CD14-positive monocyte (primary cell): ENCODE data around the gene ARMC6. TPM values are rescaled to one million over a fixed set of nuclear protein-coding genes. Genes with fewer than 3 reads are reported as not detected.

Experiments used
- DNase-seq, 3 donors: peaks; one replicate each; pipeline ENCODE4 v3.0.0-alpha.2; 2011 to 2022
- H2AFZ ChIP-seq: 2 replicates; pipeline ENCODE4 v1.6.0; 2012; ENCODE audit warnings: mild to moderate bottlenecking, low read depth, low read length, inconsistent platforms; ENCODE audit not compliant: insufficient read depth, poor library complexity, severe bottlenecking
- H3K27ac ChIP-seq, 2 donors: 1 replicate in 1 of 2; 2 replicates in 1 of 2; pipeline ENCODE4 v1.5.1; 2012 to 2013; ENCODE audit warnings: low read length in 2 of 2, control low read depth in 1 of 2, inconsistent platforms in 1 of 2, low read depth in 1 of 2, mild to moderate bottlenecking in 1 of 2
- H3K27me3 ChIP-seq, 2 donors: one replicate each; pipeline versions ENCODE4 v1.6.0 to v1.6.1; 2011 to 2013; ENCODE audit warnings: low read length in 2 of 2; ENCODE audit not compliant: control insufficient read depth in 2 of 2, insufficient read depth in 2 of 2
- H3K36me3 ChIP-seq, 2 donors: replicated peaks in 1 of 2; 1 replicate in 1 of 2; 2 replicates in 1 of 2; pipeline versions ENCODE4 v1.5.1 to v1.6.1; 2012 to 2013; ENCODE audit warnings: low read length in 2 of 2, control low read depth in 1 of 2, inconsistent platforms in 1 of 2, mild to moderate bottlenecking in 1 of 2; ENCODE audit not compliant: insufficient read depth in 2 of 2, control insufficient read depth in 1 of 2
- H3K4me1 ChIP-seq, 2 donors: 1 replicate in 1 of 2; 2 replicates in 1 of 2; pipeline versions ENCODE4 v1.5.1 to v1.6.1; 2012 to 2013; ENCODE audit warnings: low read length in 2 of 2, control low read depth in 1 of 2, inconsistent platforms in 1 of 2, mild to moderate bottlenecking in 1 of 2, moderate library complexity in 1 of 2; ENCODE audit not compliant: insufficient read depth in 2 of 2, control insufficient read depth in 1 of 2
- H3K4me2 ChIP-seq: replicated peaks from 2 replicates; pipeline ENCODE3; 2012; ENCODE audit warnings: low read length, moderate library complexity, mild to moderate bottlenecking; ENCODE audit not compliant: poor library complexity, severe bottlenecking; ENCODE audit errors: extremely low read depth
- H3K4me3 ChIP-seq, 3 experiments: fragments of 200-600 bp in 1 of 3; sonication (generic) in 1 of 3; replicated peaks in 1 of 3; 1 replicate in 2 of 3; 2 replicates in 1 of 3; pipeline ENCODE4 v1.5.1; 2011 to 2013; ENCODE audit warnings: low read length in 3 of 3, mild to moderate bottlenecking in 3 of 3, control low read depth in 2 of 3, low read depth in 2 of 3, inconsistent platforms in 1 of 3, moderate library complexity in 1 of 3
- H3K79me2 ChIP-seq: 2 replicates; pipeline ENCODE4 v1.6.0; 2012; ENCODE audit warnings: mild to moderate bottlenecking, control low read depth, inconsistent platforms, low read length, moderate library complexity; ENCODE audit not compliant: insufficient read depth
- H3K9ac ChIP-seq: 2 replicates; pipeline ENCODE4 v1.6.0; 2017; ENCODE audit warnings: low read length, mild to moderate bottlenecking; ENCODE audit not compliant: insufficient read depth, poor library complexity, severe bottlenecking
- H3K9me3 ChIP-seq, 2 donors: replicated peaks in 1 of 2; 1 replicate in 1 of 2; 2 replicates in 1 of 2; pipeline versions ENCODE4 v1.5.1 to v1.6.1; 2012 to 2013; ENCODE audit warnings: low read length in 2 of 2, control low read depth in 1 of 2; ENCODE audit not compliant: control insufficient read depth in 1 of 2, insufficient read depth in 1 of 2
- H4K20me1 ChIP-seq: 2 replicates; pipeline ENCODE4 v1.6.0; 2012; ENCODE audit warnings: mild to moderate bottlenecking, low read length, control low read depth, moderate library complexity; ENCODE audit not compliant: insufficient read depth
- H3K27ac Mint-ChIP-seq, 7 donors: one replicate each; pipeline ENCODE4 v1.8.0; 2020; ENCODE audit warnings: mild to moderate bottlenecking in 7 of 7, mixed read lengths in 7 of 7, moderate library complexity in 6 of 7, inconsistent platforms in 2 of 7
- H3K27me3 Mint-ChIP-seq, 3 donors: one replicate each; pipeline ENCODE4 v1.8.0; 2021 to 2022; ENCODE audit warnings: low read depth in 3 of 3, mild to moderate bottlenecking in 3 of 3, mixed read lengths in 3 of 3, moderate library complexity in 3 of 3, inconsistent platforms in 1 of 3
- H3K36me3 Mint-ChIP-seq, 2 donors: one replicate each; pipeline ENCODE4 v1.8.0; 2020; ENCODE audit warnings: mixed read lengths in 2 of 2, inconsistent platforms in 1 of 2, mild to moderate bottlenecking in 1 of 2
- H3K4me1 Mint-ChIP-seq: one replicate; pipeline ENCODE4 v1.8.0; 2020; ENCODE audit warnings: mild to moderate bottlenecking, mixed read lengths
- H3K4me3 Mint-ChIP-seq, 2 donors: one replicate each; pipeline ENCODE4 v1.8.0; 2020; ENCODE audit warnings: mild to moderate bottlenecking in 2 of 2, mixed read lengths in 2 of 2, moderate library complexity in 1 of 2
- H3K9me3 Mint-ChIP-seq, 7 donors: one replicate each; pipeline ENCODE4 v1.8.0; 2020 to 2022; ENCODE audit warnings: mixed read lengths in 7 of 7, mild to moderate bottlenecking in 6 of 7, moderate library complexity in 6 of 7, inconsistent platforms in 2 of 7
- CTCF ChIP-seq: fragments of 200-600 bp; IDR thresholded peaks from one replicate; pipeline ENCODE4 v1.8.0; 2022; ENCODE audit warnings: antibody characterized with exemption, mild to moderate bottlenecking
- WGBS: methylation state at CpG from one replicate; pipeline ENCODE4 v1.1.5; 2013; ENCODE audit warnings: missing lambda C conversion rate; ENCODE audit not compliant: insufficient coverage; 5-methylcytosine and 5-hydroxymethylcytosine counted together
- intact Hi-C, 2 donors: fragments of 100-400 bp; cut with micrococcal nuclease; formaldehyde crosslinking; loops; one replicate each; pipeline versions ENCODE4 v1.15.0 to v1.15.1; 2023
- polyA plus RNA-seq, 3 donors: library from polyadenylated mRNA; depleted of rRNA in 1 of 3; unstranded in 2 of 3; stranded (reverse) in 1 of 3; fragments of 300-500 nt in 2 of 3; fragments of >200 nt in 1 of 3; fragmentation: Illumina TruSeq in 2 of 3; gene quantifications; 1 replicate in 2 of 3; 2 replicates in 1 of 3; pipeline ENCODE4 v1.2.3, GENCODE V29; 2012 to 2021

The ARMC6 gene
- polyA plus RNA-seq, 3 donors, result 22.3 to 29.6 (median 26.1) TPM

GRCh38 chr19:19059837-19060611 lies 26.6 kb downstream of the ARMC6 start:
- no peak overlapping the region for H2AFZ ChIP-seq
- Mint-ChIP-seq H3K4me1 (peaks cover 20% of the 10 kb centered on the region), H3K4me3 (peak overlapping the region in 1 of 2 donors; percentile 20), H3K27ac (peak overlapping the region in 1 of 7 donors; percentile 6), H3K9me3 (peaks cover 0 to 5% (median 0%) of the 10 kb centered on the region in 7 donors), H3K36me3 (peaks cover 39 to 59% of the 10 kb centered on the region in 2 donors), H3K27me3 (peaks cover 0 to 3% (median 0%) of the 10 kb centered on the region in 3 donors)
- DNase-seq, result no peak
- WGBS, result 86% methylated on average over 11 of the region's 12 CpGs
- no peak overlapping the region for H3K9ac ChIP-seq
- H4K20me1 ChIP-seq, result no peaks in the 10 kb centered on the region
- intact Hi-C loops, result no loop called here
- no peak overlapping the region for H3K27ac ChIP-seq
- no peaks in the 10 kb centered on the region for H3K27me3 ChIP-seq
- H3K4me3 ChIP-seq, result no peak overlapping the region
- H3K36me3 ChIP-seq, result peaks cover 40 to 51% of the 10 kb centered on the region in 2 donors
- H3K4me2 ChIP-seq, result no peak overlapping the region
- no peak for TF ChIP-seq CTCF
- H3K4me1 ChIP-seq, result peaks cover 15 to 21% of the 10 kb centered on the region in 2 donors
- peaks cover 3% of the 10 kb centered on the region for H3K79me2 ChIP-seq
- H3K9me3 ChIP-seq, result no peaks in the 10 kb centered on the region

GRCh38 chr19:19061506-19061905 lies 28.1 kb downstream of the ARMC6 start:
- H3K4me1 Mint-ChIP-seq, result peaks cover 24% of the 10 kb centered on the region
- H3K27ac ChIP-seq, result no peak overlapping the region
- no peaks in the 10 kb centered on the region for H4K20me1 ChIP-seq
- no peaks in the 10 kb centered on the region for H3K9me3 ChIP-seq
- no peak overlapping the region for H3K9ac ChIP-seq
- peaks cover 7% of the 10 kb centered on the region for H3K79me2 ChIP-seq
- no peak overlapping the region for H2AFZ ChIP-seq
- no peak overlapping the region for H3K4me2 ChIP-seq
- H3K36me3 Mint-ChIP-seq, result peaks cover 29 to 45% of the 10 kb centered on the region in 2 donors
- no peak for TF ChIP-seq CTCF
- no peak overlapping the region for H3K4me3 ChIP-seq
- H3K27me3 Mint-ChIP-seq, result peaks cover 0 to 4% (median 2%) of the 10 kb centered on the region in 3 donors
- intact Hi-C loops, result no loop called here
- no peaks in the 10 kb centered on the region for H3K27me3 ChIP-seq
- H3K4me1 ChIP-seq, result peaks cover 19 to 26% of the 10 kb centered on the region in 2 donors
- no peak overlapping the region for H3K4me3 Mint-ChIP-seq
- H3K36me3 ChIP-seq, result peaks cover 28 to 37% of the 10 kb centered on the region in 2 donors
- no peak overlapping the region for H3K27ac Mint-ChIP-seq
- 88% methylated on average over 3 of the region's 8 CpGs for WGBS
- no peak for DNase-seq
- peaks cover 0 to 3% (median 0%) of the 10 kb centered on the region in 7 donors for H3K9me3 Mint-ChIP-seq
